NCI-H2227 treated with DMSO at 0.1 percent for 48 hours (cell line): Measurements from ENCODE around the gene ZNF526.

Source experiments
- DNase-seq: peaks from one replicate; lab custom pipeline; 2025; lab: John Stamatoyannopoulos, UW

Gene ZNF526

GRCh38 chr19:42225718-42226292 lies 5.7 kb downstream of the ZNF526 start:
- DNase-seq = no peak

- no peak for DNase-seq
These were observed 6.8 kb downstream of the ZNF526 start for GRCh38 chr19:42226886-42227285.

GRCh38 chr19:42228641-42229040 lies 8.5 kb downstream of the ZNF526 start:
- no peak for DNase-seq

- DNase-seq = no peak
These were observed 9.3 kb downstream of the ZNF526 start for GRCh38 chr19:42229301-42229854.

- no peak for DNase-seq
These were observed 9.8 kb downstream of the ZNF526 start for GRCh38 chr19:42229855-42230351.

- DNase-seq = no peak
These were observed 10.5 kb downstream of the ZNF526 start for GRCh38 chr19:42230571-42230970.

GRCh38 chr19:42232435-42232834 lies 12.3 kb downstream of the ZNF526 start:
- DNase-seq = no peak

GRCh38 chr19:42233106-42233505 lies 13.0 kb downstream of the ZNF526 start:
- no peak for DNase-seq

- DNase-seq = no peak
These were observed 13.7 kb downstream of the ZNF526 start for GRCh38 chr19:42233678-42234292.

- DNase-seq = no peak
These were observed 14.3 kb downstream of the ZNF526 start for GRCh38 chr19:42234364-42234763.

- DNase-seq = no peak
These were observed 15.1 kb downstream of the ZNF526 start for GRCh38 chr19:42235181-42235580.

GRCh38 chr19:42239544-42240220 lies 19.6 kb downstream of the ZNF526 start:
- no peak for DNase-seq

GRCh38 chr19:42241279-42241678 lies 21.2 kb downstream of the ZNF526 start:
- DNase-seq = no peak

GRCh38 chr19:42242069-42242511 lies 22.0 kb downstream of the ZNF526 start:
- no peak for DNase-seq

GRCh38 chr19:42242512-42243409 lies 22.6 kb downstream of the ZNF526 start, which contains the start of gene GSK3A:
GSK3A (minus strand) TSS chr19:42242602; CDS start chr19:42242465, 137 bp downstream.
- DNase-seq = peak; percentile 100

- peak; percentile 100 for DNase-seq
These were observed 24.5 kb downstream of the ZNF526 start for GRCh38 chr19:42244347-42245220.

- no peak for DNase-seq
These were observed 25.1 kb downstream of the ZNF526 start for GRCh38 chr19:42245231-42245630.

- peak; percentile 86 for DNase-seq
These were observed 26.2 kb downstream of the ZNF526 start for GRCh38 chr19:42246143-42246921.

- DNase-seq = no peak
These were observed 27.0 kb downstream of the ZNF526 start for GRCh38 chr19:42246922-42247639.
